Measurements from ENCODE around the gene HELLS.
A peak's percentile ranks its signal among the peaks of the same experiment; 100 is the strongest.
"Not testable (repeated sequence)": the region's sequence is repeated elsewhere in the genome, so short reads cannot be mapped to it uniquely, and the experiment has no call there.

Gene HELLS

DNA sequence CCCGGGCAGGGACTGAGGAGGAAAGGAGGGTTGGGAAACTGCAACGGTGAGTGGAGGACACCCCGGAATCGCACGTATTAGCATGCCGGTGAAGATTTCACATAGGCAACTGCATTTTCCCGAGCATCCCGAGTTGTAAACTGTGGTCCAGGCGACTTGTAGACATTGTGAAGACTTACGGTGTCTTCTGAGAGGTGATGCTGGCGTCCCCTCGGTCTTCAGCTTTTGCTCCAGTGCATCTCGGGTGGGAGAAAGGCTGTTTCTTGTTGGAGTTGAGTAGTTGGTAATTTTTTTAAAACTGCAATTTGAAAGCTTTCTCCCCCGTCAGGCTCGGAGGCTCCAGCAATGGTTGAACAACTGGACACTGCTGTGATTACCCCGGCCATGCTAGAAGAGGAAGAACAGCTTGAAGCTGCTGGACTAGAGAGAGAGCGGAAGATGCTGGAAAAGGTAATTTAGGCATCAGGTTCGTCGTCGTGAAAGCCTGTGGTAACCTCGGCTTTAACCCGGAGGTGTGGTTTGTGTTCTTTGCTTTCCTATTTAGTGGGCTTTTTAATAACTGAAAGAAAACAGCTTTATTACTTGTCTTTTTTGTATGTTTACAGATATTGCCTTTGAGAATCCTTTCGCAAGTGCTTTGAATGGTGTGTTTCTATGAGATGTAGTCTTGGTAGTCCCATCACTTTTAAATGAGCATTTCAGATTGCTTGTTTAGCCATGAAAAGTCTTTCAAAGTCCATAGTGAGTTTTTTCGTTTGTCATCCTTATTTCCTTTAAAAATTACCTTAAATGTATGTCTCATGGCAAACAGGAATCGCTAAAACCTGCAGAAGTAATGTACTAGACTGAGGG lies 687 bp downstream of the HELLS start:
- H3K27me3 ChIP-seq (ENCODE audit: control insufficient read depth in 2 of 2, insufficient read depth in 2 of 2, low read length in 2 of 2), result no peaks in the 10 kb centered on the region
- H3K36me3 ChIP-seq (ENCODE audit: control insufficient read depth in 2 of 2, insufficient read depth in 2 of 2, low read length in 2 of 2), result no peaks in the 10 kb centered on the region
- H3K9ac ChIP-seq (ENCODE audit: low read depth in 1 of 2, low read length in 2 of 2), result peak overlapping the region; percentile 52 to 73
- H3K4me3 ChIP-seq (ENCODE audit: low read length in 2 of 2), result peak overlapping the region; percentile 75 to 84
- no peak overlapping the region for H3K27ac ChIP-seq (ENCODE audit: low read depth in 2 of 2, low read length in 2 of 2)
- H3K4me1 ChIP-seq (ENCODE audit: control insufficient read depth in 2 of 2, insufficient read depth in 2 of 2, low read length in 2 of 2), result peaks cover 9 to 10% of the 10 kb centered on the region in 2 donors
- H3K9me3 ChIP-seq (ENCODE audit: control insufficient read depth in 2 of 2, low read length in 2 of 2), result no peaks in the 10 kb centered on the region

DNA sequence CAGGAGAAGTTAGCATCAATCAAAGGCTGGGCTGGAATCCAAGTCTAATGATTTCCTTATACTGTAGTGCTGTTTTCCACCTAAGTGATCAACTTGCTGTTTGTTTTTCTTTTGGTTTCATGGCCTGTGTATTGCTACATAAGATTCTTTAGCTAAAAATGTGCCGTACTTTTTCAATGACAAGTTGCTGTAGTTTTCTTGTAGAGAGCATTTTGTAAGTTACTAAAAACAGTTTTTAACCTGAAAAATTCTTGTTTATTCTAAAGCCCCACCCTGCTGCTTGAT lies 1.3 kb downstream of the HELLS start:
- H3K4me3 ChIP-seq (ENCODE audit: low read length in 2 of 2), result peak overlapping the region in 1 of 2 donors; percentile 84
- H3K9me3 ChIP-seq (ENCODE audit: control insufficient read depth in 2 of 2, low read length in 2 of 2), result no peaks in the 10 kb centered on the region
- peaks cover 9 to 10% of the 10 kb centered on the region in 2 donors for H3K4me1 ChIP-seq (ENCODE audit: control insufficient read depth in 2 of 2, insufficient read depth in 2 of 2, low read length in 2 of 2)
- no peak overlapping the region for H3K9ac ChIP-seq (ENCODE audit: low read depth in 1 of 2, low read length in 2 of 2)
- H3K27me3 ChIP-seq (ENCODE audit: control insufficient read depth in 2 of 2, insufficient read depth in 2 of 2, low read length in 2 of 2), result no peaks in the 10 kb centered on the region
- H3K27ac ChIP-seq (ENCODE audit: low read depth in 2 of 2, low read length in 2 of 2), result no peak overlapping the region
- H3K36me3 ChIP-seq (ENCODE audit: control insufficient read depth in 2 of 2, insufficient read depth in 2 of 2, low read length in 2 of 2), result no peaks in the 10 kb centered on the region

DNA sequence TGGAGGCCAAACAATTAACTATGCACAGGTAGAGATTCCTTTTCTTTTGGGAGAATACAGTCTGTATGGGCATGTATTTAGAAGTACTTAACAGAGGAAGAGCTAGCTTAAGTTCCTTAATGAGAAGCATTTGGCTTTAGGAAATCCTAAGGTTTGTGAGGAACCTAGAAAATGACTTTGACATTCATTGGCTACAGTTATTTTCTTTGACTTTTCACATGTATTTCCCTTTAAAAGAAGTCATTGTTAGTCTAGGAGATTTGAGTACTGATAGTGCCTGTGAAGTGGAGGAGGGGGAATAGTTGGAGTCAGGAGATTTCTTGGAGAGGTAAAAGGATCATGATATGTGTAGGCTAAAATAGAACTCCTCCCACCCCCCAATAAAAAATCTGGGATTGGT lies 3.6 kb downstream of the HELLS start:
- no peaks in the 10 kb centered on the region for H3K27me3 ChIP-seq (ENCODE audit: control insufficient read depth in 2 of 2, insufficient read depth in 2 of 2, low read length in 2 of 2)
- H3K9ac ChIP-seq (ENCODE audit: low read depth in 1 of 2, low read length in 2 of 2), result no peak overlapping the region
- H3K9me3 ChIP-seq (ENCODE audit: control insufficient read depth in 2 of 2, low read length in 2 of 2), result no peaks in the 10 kb centered on the region
- H3K27ac ChIP-seq (ENCODE audit: low read depth in 2 of 2, low read length in 2 of 2), result no peak overlapping the region
- H3K4me3 ChIP-seq (ENCODE audit: low read length in 2 of 2), result no peak overlapping the region
- H3K36me3 ChIP-seq (ENCODE audit: control insufficient read depth in 2 of 2, insufficient read depth in 2 of 2, low read length in 2 of 2), result no peaks in the 10 kb centered on the region
- H3K4me1 ChIP-seq (ENCODE audit: control insufficient read depth in 2 of 2, insufficient read depth in 2 of 2, low read length in 2 of 2), result peaks cover 7 to 10% of the 10 kb centered on the region in 2 donors

DNA sequence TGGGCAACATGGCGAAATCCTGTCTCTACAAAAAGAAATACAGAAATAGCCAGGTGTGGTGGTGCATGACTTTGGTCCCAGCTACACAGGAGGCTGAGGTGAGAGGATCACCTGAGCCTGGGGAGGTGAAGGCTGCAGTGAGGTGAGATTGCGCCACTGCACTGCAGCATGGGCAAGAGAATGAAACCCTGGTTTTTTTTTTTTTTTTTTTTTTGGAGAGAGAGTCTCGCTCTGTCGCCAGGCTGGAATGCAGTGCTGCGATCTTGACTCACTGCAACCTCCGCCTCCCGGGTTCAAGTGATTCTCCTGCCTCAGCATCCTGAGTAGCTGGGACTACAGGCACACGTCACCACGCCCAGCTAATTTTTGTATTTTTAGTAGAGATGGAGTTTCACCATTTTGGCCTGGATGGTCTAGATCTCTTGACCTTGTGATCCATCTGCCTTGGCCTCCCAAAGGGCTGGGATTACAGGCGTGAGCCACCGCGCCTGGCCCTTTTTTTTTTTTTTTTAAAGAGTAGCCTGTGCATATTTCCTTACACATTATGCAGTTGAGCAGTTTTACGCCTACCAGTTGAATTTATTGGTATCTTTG lies 22.2 kb downstream of the HELLS start:
- not testable (repeated sequence) for H3K9me3 ChIP-seq (ENCODE audit: control insufficient read depth in 2 of 2, low read length in 2 of 2); H3K4me3 ChIP-seq (ENCODE audit: low read length in 2 of 2); H3K27ac ChIP-seq (ENCODE audit: low read depth in 2 of 2, low read length in 2 of 2); H3K36me3 ChIP-seq (ENCODE audit: control insufficient read depth in 2 of 2, insufficient read depth in 2 of 2, low read length in 2 of 2); H3K4me1 ChIP-seq (ENCODE audit: control insufficient read depth in 2 of 2, insufficient read depth in 2 of 2, low read length in 2 of 2); H3K27me3 ChIP-seq (ENCODE audit: control insufficient read depth in 2 of 2, insufficient read depth in 2 of 2, low read length in 2 of 2); H3K9ac ChIP-seq (ENCODE audit: low read depth in 1 of 2, low read length in 2 of 2)

DNA sequence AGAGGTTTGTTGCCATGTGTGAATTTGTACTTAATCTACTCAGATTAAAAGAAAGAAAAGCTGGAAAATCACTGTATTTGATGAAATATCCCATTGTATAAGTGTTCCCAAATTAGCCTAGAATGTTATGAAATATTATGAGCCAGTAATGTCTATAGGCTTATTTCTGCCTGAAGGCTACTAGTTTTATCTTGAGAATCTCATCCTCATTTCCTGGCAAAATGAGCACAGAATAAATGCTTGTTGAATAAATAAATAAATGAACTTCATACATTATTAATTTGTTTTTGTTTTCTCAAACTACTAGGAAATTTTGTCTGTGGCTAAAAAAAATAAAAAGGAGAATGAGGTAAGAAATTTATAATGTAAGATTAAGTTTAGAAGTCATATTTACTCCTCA lies 25.5 kb downstream of the HELLS start:
- Histone ChIP-seq H3K36me3 (ENCODE audit: control insufficient read depth in 2 of 2, insufficient read depth in 2 of 2, low read length in 2 of 2) (no peaks in the 10 kb centered on the region), H3K4me1 (ENCODE audit: control insufficient read depth in 2 of 2, insufficient read depth in 2 of 2, low read length in 2 of 2) (no peaks in the 10 kb centered on the region), H3K9me3 (ENCODE audit: control insufficient read depth in 2 of 2, low read length in 2 of 2) (no peaks in the 10 kb centered on the region), H3K4me3 (ENCODE audit: low read length in 2 of 2) (no peak overlapping the region), H3K27ac (ENCODE audit: low read depth in 2 of 2, low read length in 2 of 2) (no peak overlapping the region), H3K9ac (ENCODE audit: low read depth in 1 of 2, low read length in 2 of 2) (no peak overlapping the region), H3K27me3 (ENCODE audit: control insufficient read depth in 2 of 2, insufficient read depth in 2 of 2, low read length in 2 of 2) (no peaks in the 10 kb centered on the region)

DNA sequence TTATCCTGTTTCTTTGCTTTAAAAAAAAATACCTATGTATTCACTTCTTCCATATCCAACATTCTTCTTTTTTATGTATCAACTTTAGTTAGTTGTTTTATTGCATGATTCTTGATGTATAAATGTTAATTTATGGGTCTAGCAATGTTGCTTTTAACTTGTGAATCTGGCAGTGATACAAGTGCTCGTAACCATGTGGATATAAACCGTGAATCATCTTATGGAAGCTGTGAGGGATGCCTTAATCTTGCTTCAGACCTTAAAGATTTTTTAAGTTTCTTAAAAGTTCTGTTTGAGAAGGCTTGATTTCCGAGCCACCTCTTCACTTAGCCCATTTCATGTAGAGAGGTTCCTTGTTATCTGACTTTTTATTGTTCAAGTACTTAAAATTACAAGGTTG lies 25.9 kb downstream of the HELLS start:
- H3K27me3 ChIP-seq (ENCODE audit: control insufficient read depth in 2 of 2, insufficient read depth in 2 of 2, low read length in 2 of 2), result no peaks in the 10 kb centered on the region
- no peak overlapping the region for H3K9ac ChIP-seq (ENCODE audit: low read depth in 1 of 2, low read length in 2 of 2)
- H3K27ac ChIP-seq (ENCODE audit: low read depth in 2 of 2, low read length in 2 of 2), result no peak overlapping the region
- H3K4me1 ChIP-seq (ENCODE audit: control insufficient read depth in 2 of 2, insufficient read depth in 2 of 2, low read length in 2 of 2), result no peaks in the 10 kb centered on the region
- no peaks in the 10 kb centered on the region for H3K9me3 ChIP-seq (ENCODE audit: control insufficient read depth in 2 of 2, low read length in 2 of 2)
- H3K36me3 ChIP-seq (ENCODE audit: control insufficient read depth in 2 of 2, insufficient read depth in 2 of 2, low read length in 2 of 2), result no peaks in the 10 kb centered on the region
- no peak overlapping the region for H3K4me3 ChIP-seq (ENCODE audit: low read length in 2 of 2)

DNA sequence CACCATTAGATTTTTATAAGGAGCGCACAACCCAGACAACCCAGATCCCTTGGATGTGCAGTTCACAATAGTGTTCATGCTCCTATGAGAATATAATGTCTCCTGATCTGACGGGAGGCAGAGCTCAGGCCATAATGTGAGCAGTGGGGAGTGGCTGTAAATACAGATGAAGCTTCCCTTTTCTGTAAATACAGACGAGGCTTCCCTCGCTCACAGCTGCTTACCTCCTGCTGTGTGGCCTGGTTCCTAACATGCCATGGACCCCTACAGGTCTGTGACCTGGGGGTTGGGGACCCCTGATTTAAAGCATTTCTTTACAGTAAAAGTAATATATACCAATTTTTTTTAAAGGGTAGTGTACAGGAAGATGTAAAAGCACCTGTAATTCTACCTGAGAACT lies 33.2 kb downstream of the HELLS start:
- no peak overlapping the region for H3K27ac ChIP-seq (ENCODE audit: low read depth in 2 of 2, low read length in 2 of 2)
- H3K9me3 ChIP-seq (ENCODE audit: control insufficient read depth in 2 of 2, low read length in 2 of 2), result no peaks in the 10 kb centered on the region
- H3K9ac ChIP-seq (ENCODE audit: low read depth in 1 of 2, low read length in 2 of 2), result no peak overlapping the region
- no peaks in the 10 kb centered on the region for H3K4me1 ChIP-seq (ENCODE audit: control insufficient read depth in 2 of 2, insufficient read depth in 2 of 2, low read length in 2 of 2)
- H3K27me3 ChIP-seq (ENCODE audit: control insufficient read depth in 2 of 2, insufficient read depth in 2 of 2, low read length in 2 of 2), result no peaks in the 10 kb centered on the region
- H3K4me3 ChIP-seq (ENCODE audit: low read length in 2 of 2), result no peak overlapping the region
- H3K36me3 ChIP-seq (ENCODE audit: control insufficient read depth in 2 of 2, insufficient read depth in 2 of 2, low read length in 2 of 2), result no peaks in the 10 kb centered on the region

DNA sequence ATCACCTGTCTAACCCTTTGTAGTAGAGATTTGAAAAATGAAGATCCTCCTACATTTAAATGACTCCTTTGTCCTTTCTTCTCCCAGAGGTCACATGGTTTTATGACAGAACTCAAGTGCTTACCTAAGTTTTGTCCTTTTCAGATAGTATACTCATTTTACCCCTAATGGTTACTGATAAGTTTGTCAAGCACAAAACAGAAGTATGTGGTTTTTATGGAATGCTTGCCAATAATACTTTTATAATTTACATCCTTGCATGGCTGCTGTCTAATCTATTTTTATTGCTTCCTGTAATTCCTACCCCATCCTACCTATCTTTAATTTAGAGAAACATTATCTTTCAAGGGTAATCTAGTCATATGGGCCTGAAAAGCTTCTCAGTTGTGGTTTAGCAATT lies 37.5 kb downstream of the HELLS start:
- Histone ChIP-seq H3K4me1 (ENCODE audit: control insufficient read depth in 2 of 2, insufficient read depth in 2 of 2, low read length in 2 of 2) (no peaks in the 10 kb centered on the region), H3K27me3 (ENCODE audit: control insufficient read depth in 2 of 2, insufficient read depth in 2 of 2, low read length in 2 of 2) (no peaks in the 10 kb centered on the region), H3K4me3 (ENCODE audit: low read length in 2 of 2) (no peak overlapping the region), H3K36me3 (ENCODE audit: control insufficient read depth in 2 of 2, insufficient read depth in 2 of 2, low read length in 2 of 2) (no peaks in the 10 kb centered on the region), H3K9me3 (ENCODE audit: control insufficient read depth in 2 of 2, low read length in 2 of 2) (no peaks in the 10 kb centered on the region), H3K27ac (ENCODE audit: low read depth in 2 of 2, low read length in 2 of 2) (no peak overlapping the region), H3K9ac (ENCODE audit: low read depth in 1 of 2, low read length in 2 of 2) (no peak overlapping the region)

DNA sequence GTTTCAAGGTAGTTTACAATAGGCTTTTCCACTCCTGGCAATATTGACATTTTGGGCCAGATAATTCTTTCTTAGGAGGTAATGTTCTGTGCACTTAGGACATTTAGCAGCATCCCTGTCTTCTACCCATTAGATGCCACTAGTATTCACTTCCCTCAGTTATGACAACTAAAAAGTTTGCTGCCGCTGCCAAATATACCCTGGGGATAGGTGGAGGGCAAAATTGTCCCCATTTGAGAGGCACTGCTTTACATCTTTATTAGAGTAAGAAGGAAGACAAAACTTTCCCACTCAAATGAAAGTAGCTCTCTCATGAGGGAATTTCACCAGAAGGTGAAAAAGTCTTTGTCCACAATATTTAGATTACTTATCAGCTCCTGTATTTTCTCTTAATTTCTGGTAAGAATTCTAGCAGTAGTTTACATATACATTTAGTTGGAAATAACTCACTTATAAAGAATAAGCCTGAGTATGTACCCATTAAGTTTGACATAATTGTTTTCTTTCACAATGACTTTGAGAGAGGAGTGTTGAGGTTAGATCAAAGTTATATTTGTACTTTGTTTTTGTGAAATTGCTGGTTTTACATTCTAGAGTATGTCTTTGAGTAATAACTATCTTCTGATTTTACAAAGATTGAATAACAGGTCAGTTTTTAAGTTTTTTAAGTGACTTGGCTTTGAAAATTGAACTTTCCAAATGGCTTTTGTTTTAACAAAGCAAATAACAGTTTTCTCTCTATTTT lies 46.0 kb downstream of the HELLS start:
- Histone ChIP-seq H3K36me3 (ENCODE audit: control insufficient read depth in 2 of 2, insufficient read depth in 2 of 2, low read length in 2 of 2) (peaks cover 0 to 2% of the 10 kb centered on the region in 2 donors), H3K9me3 (ENCODE audit: control insufficient read depth in 2 of 2, low read length in 2 of 2) (no peaks in the 10 kb centered on the region), H3K4me3 (ENCODE audit: low read length in 2 of 2) (no peak overlapping the region), H3K4me1 (ENCODE audit: control insufficient read depth in 2 of 2, insufficient read depth in 2 of 2, low read length in 2 of 2) (no peaks in the 10 kb centered on the region), H3K27ac (ENCODE audit: low read depth in 2 of 2, low read length in 2 of 2) (no peak overlapping the region), H3K9ac (ENCODE audit: low read depth in 1 of 2, low read length in 2 of 2) (no peak overlapping the region), H3K27me3 (ENCODE audit: control insufficient read depth in 2 of 2, insufficient read depth in 2 of 2, low read length in 2 of 2) (no peaks in the 10 kb centered on the region)

DNA sequence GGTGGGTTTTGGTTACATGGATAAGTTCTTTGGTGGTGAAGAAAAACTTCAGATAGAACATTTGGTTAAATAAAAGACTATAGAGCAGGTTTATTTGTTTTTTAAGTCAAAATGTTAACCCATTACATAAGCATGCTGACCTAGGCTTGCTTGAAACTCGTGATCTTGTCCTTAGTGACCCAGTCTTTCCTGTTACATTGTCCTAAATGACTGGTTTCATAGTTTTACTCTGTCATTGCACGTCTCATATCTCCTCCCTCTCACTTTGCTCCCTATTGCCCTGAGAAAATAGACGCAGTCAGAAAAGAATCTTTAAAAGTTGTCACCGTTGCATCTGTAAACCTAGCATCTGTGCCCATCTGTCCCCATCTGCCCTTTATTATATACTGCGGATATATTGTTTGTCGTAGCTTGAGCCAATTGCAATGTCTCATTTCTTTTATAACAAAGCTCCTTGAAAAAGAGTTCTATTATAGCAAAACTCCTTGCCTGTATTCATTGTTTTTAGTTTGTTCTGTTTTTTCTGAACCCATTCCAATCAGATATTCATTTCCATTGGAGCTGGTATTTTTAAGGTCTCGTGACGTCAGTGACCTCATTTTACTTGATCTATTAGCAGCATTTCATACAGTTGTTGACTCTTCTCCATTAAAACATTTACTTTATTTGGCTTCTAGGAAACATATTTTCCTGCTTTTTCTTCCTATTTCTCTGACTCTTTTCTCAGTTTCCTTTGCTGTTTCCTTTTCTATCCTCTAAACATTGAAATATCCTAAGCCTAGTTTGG lies 57.3 kb downstream of the HELLS start:
- Histone ChIP-seq H3K36me3 (ENCODE audit: control insufficient read depth in 2 of 2, insufficient read depth in 2 of 2, low read length in 2 of 2) (no peaks in the 10 kb centered on the region), H3K9ac (ENCODE audit: low read depth in 1 of 2, low read length in 2 of 2) (no peak overlapping the region), H3K9me3 (ENCODE audit: control insufficient read depth in 2 of 2, low read length in 2 of 2) (no peaks in the 10 kb centered on the region), H3K27ac (ENCODE audit: low read depth in 2 of 2, low read length in 2 of 2) (no peak overlapping the region), H3K27me3 (ENCODE audit: control insufficient read depth in 2 of 2, insufficient read depth in 2 of 2, low read length in 2 of 2) (no peaks in the 10 kb centered on the region), H3K4me3 (ENCODE audit: low read length in 2 of 2) (no peak overlapping the region), H3K4me1 (ENCODE audit: control insufficient read depth in 2 of 2, insufficient read depth in 2 of 2, low read length in 2 of 2) (no peaks in the 10 kb centered on the region)
